OCI-LY3 (cell line): ENCODE results near the gene MEPCE.

Source experiments
- EZH2phosphoT487 ChIP-seq: fragments of 200-600 bp; shearing (Covaris generic); IDR thresholded peaks from 2 replicates; pipeline ENCODE4 v1.6.1; 2018; ENCODE audit warnings: antibody characterized with exemption, mixed run types, low read depth
- TF ChIP-seq, protein P1 (sequence below): fragments of 200-600, 300-600 bp; sonication (generic); IDR thresholded peaks from 2 replicates; pipeline ENCODE4 v1.5.1; 2014; ENCODE audit warnings: antibody characterized with exemption, low read length, low read depth

DNA sequence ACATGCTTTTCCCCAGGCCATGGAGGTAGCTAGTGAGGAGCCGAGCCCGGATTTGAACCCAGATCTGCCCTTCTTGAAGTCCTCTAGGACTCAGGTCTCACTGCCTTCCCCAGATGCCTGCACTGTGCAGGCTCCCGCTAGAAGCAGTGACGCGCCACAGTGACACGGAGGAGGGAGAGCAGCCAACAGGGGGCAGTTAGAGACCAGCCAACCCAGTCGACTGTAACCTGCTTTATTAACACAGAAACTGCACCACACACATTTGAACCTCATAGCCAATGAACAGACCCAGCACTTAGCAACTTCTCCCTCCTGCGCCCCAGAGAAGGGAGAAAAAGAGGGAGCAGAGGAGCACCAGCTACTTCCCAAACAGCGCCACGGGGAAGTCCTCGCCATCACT, 29.0 kb upstream of the MEPCE start:
- no peak for TF ChIP-seq EZH2phosphoT487
- TF ChIP-seq, protein P1, sequence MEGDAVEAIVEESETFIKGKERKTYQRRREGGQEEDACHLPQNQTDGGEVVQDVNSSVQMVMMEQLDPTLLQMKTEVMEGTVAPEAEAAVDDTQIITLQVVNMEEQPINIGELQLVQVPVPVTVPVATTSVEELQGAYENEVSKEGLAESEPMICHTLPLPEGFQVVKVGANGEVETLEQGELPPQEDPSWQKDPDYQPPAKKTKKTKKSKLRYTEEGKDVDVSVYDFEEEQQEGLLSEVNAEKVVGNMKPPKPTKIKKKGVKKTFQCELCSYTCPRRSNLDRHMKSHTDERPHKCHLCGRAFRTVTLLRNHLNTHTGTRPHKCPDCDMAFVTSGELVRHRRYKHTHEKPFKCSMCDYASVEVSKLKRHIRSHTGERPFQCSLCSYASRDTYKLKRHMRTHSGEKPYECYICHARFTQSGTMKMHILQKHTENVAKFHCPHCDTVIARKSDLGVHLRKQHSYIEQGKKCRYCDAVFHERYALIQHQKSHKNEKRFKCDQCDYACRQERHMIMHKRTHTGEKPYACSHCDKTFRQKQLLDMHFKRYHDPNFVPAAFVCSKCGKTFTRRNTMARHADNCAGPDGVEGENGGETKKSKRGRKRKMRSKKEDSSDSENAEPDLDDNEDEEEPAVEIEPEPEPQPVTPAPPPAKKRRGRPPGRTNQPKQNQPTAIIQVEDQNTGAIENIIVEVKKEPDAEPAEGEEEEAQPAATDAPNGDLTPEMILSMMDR, result peak; percentile 58
